Left colon (tissue), 2 donors: ENCODE results near the gene GLO1. TPM values are rescaled to one million over a fixed set of nuclear protein-coding genes. Genes with fewer than 3 reads are reported as not detected.

ENCODE experiments used
- ATAC-seq: fragments of 200-7000 bp; cut with Tn5 transposase; one replicate; pipeline ENCODE4 v1.9.1; 2020; ENCODE audit warnings: mild to moderate bottlenecking, moderate library complexity
- DNase-seq, 2 donors: peaks; one replicate each; pipeline ENCODE4 v3.0.0-alpha.2; 2020
- intact Hi-C, 2 donors: fragments of 100-400 bp; cut with DNase I in 1 of 2; cut with micrococcal nuclease in 1 of 2; formaldehyde crosslinking; loops; one replicate each; pipeline versions ENCODE4 v1.11.2 to v1.14.0; 2022; cut with DNase I, micrococcal nuclease
- long read RNA-seq: library from polyadenylated mRNA; unstranded; transcript quantifications from one replicate; pipeline ENCODE4 v2.0.0, GENCODE V29; 2021
- total RNA-seq, 2 donors: library from RNA; stranded (reverse); fragmentation: NEBNext Ultra II Directional; extraction: Animal tissue kit (Norgen Biotek cat#: 25700); gene quantifications; one replicate each; pipeline ENCODE4 v1.2.1, GENCODE V29; 2021
- donor health status: DM: no; HTN: no; CAD: no.
- donor health status: DM: yes; HTN: yes; CAD: no.

GLO1 gene
- total RNA-seq: 10 to 100 TPM; 49.4 to 58.4 TPM
- long read RNA-seq, transcript GLO1-201 (6 exons, 2,012 nt): major isoform, 73 of 75 reads
- long read RNA-seq, partial matches to known transcripts: 0 of 75 reads
- long read RNA-seq, other reads (novel, unspliced or antisense): 2 of 75 reads

- ATAC-seq (peak; percentile 99), DNase-seq (peak; percentile 97 to 98)
- intact Hi-C loops: no loop called here
Observed at GRCh38 chr6:38702558-38703397, at the start of gene GLO1. Gene GLO1 (minus strand): TSS chr6:38703145. CDS start chr6:38703054, 91 bp downstream.

GRCh38 chr6:38750968-38751615 is 48.1 kb upstream of the GLO1 start:
- intact Hi-C loops: no loop called here
- ATAC-seq: no peak
- no peak for DNase-seq

- ATAC-seq (no peak), DNase-seq (no peak)
- intact Hi-C loops: no loop called here
Observed at GRCh38 chr6:38749473-38749872, 46.5 kb upstream of the GLO1 start.

DNA sequence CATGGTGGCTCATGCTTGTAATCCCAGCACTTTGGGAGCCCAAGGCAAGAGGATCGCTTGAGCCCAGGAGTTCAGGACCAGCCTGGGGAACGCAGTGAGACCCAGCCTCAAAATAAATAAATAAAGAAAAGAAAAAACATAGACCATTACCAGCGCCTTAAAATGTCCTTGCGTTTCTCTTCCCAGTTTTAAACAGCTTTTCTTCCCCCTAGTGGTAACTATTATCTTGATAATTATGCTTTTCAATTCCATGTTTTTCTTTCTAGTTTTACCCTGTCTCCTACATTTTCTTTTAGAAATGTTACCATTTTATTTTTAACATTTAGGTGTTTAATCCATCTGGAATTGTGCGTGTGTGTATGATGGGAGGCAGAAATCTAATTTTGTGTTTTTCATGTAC is 36.6 kb upstream of the GLO1 start:
- ATAC-seq: no peak
- intact Hi-C loops: no loop called here

GRCh38 chr6:38738261-38738660 is 35.3 kb upstream of the GLO1 start:
- intact Hi-C loops: no loop called here

More for the DNA sequence above, 36.6 kb upstream of the GLO1 start:
- DNase-seq: no peak

DNA sequence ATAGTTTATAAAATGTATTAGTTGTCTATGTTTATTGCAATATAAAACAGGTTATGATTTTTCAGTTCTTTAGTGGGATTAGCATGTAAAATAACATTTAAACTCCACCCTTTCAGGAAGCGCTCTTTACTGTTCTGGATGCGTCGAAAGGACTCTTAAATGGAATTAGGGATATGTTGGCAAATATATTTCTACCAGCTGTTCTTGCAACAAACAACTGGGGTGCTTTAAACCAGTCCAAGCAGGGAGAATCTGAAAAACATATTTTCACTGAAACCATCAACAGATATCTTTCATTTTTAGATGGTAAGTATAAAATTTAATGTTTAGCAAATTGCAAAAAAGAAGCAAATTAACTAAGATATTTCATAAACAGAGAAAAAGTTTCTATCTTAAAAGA is 34.0 kb upstream of the GLO1 start:
- intact Hi-C loops: no loop called here
- DNase-seq (no peak), ATAC-seq (no peak)

More at GRCh38 chr6:38738261-38738660, 35.3 kb upstream of the GLO1 start:
- ATAC-seq: no peak
- no peak for DNase-seq

DNA sequence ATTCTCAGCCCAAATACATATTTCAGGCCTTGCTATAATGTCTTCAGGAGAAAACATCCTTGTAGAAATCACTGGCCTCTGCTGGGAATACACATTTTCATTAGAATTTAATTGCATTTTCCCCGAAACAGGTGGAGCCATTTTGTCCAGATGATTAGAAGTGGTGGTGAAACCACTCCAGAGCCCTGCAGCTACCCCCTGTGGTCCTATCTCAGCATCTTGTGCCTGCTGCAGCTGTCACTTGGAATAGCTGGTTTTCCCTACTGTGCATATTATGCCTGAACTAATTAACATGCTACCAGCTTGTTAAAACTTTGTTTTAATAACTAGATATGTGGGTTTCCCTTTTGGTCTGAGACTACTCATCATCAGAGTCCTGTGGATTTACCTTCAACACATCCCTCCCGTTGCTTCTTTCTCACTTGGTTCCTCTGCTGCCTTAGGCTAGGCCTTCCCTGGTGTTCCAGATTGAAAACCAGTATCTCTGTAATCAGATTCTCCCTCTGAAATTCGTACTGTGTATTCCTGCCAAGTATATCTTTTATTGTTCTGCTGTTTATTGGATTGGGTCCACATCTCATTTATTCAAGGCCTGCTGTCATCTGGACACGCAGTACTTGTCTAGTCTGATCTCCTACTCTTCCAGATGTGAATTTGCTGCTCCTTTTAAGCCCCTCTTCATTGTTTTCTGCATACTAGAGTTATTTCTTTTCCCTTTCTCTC is 27.4 kb upstream of the GLO1 start:
- DNase-seq (no peak), ATAC-seq (no peak)
- intact Hi-C loops: no loop called here

- intact Hi-C loops: no loop called here
- no peak for ATAC-seq
Observed at GRCh38 chr6:38728203-38728602, 25.3 kb upstream of the GLO1 start.

DNA sequence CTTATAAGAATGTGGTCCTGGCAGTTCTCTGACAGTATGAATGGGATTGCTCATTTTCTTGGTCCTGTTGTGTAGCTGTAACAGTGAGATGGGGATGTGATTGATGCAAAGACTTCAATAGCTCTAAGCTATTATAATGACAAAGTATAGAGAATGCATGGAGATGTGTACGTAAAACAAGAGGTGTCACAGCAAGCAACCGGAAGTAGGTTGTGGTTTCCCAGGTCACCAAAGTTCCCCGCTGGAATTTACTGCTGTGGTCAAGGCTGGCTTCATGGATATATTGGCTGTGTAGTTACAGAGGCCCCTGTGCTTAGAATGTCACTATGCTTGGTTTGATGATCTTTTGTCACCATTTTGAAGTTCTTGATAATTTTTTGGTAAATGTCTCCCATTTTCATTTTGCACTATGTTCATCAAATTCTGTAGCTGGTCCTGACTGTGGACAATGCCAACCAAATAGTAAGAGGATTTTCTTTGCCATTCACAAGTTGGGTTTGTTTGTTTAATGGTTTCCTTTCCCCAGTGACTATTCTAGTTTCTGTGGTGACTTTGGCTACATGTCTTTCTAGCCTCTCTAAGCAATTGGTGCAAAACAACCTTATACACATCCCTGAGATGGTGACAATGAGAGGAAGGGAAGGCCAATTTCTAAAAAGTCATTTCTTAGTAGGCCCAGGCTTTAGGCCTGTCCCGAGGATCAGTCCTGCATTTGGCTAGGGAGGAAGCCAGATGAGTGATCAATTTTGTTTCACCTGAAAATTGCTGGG is 22.7 kb upstream of the GLO1 start:
- ATAC-seq (no peak), DNase-seq (no peak)
- intact Hi-C loops: no loop called here

More at GRCh38 chr6:38728203-38728602, 25.3 kb upstream of the GLO1 start:
- no peak for DNase-seq

DNA sequence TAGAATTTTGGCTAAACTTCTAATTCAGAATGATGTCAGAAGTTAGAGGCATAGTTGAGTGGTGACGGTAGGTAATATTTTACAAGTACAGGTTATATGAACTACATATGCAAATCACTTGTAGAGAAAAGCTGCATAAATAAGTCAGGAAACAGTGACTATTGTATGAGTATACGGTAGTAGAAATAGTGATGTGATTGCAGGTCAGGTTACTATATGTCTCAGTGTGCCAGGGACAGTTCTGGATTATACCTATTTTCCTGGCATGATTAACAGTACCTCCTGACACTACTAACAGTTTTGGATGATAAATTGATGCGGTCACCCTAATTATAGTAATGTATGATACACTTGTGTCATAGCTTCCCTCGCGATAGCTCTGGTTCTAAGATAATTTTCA is 21.4 kb upstream of the GLO1 start:
- intact Hi-C loops: no loop called here
- DNase-seq (no peak), ATAC-seq (no peak)

GRCh38 chr6:38723783-38724182 is 20.8 kb upstream of the GLO1 start:
- intact Hi-C loops: no loop called here
- no peak for ATAC-seq
- no peak for DNase-seq

DNA sequence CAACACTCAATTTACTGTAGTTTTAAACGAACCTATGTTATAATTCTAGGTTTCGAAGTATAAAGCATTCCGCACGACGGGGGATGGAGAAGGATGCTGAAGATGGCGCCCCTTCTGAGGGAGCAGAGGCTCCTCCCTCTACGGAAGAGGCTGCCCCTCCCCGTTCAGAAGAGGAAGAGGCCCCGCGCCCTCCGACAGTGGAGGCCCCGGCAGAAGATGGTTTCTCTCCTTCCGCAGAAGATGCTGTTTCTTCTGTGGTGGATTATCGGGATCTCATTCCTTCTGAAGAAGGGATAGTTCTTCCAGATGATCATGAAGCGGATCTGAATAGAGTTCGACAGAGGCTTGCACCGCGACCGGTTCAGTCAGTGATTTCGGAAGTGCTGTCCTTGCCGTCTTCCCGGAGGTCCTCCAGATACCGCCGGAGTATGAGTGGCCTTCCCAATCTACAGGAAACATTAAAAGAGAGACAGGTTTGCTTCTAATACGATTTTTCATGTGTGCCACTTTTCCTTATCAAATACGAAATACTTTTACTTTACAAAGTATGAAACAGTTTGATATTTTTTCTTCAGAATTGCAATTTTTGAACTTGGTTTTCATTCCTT is 19.9 kb upstream of the GLO1 start:
- intact Hi-C loops: no loop called here
- DNase-seq: no peak

GRCh38 chr6:38722038-38722437 is 19.1 kb upstream of the GLO1 start:
- DNase-seq: no peak
- peak; percentile 82 for ATAC-seq
- intact Hi-C loops: no loop called here

More for the DNA sequence above, 19.9 kb upstream of the GLO1 start:
- no peak for ATAC-seq

DNA sequence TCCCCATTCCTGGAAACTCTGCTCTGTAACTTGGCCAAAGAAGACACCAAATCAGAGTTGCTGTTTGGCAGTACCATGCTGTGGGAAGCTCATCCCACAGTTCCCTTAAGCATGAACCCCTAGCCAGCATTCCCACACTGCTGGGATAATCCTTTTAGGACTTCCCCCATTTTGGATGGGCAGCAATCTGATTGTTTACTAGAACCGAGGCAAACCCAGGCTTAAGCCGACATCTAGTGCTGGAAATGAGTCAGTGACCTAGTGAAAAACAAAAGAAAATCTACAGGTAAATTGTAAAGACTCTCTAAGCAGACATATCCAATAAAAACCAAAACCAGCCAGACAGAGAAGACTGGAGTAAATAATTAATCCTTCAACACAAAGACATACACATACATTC is 17.4 kb upstream of the GLO1 start:
- DNase-seq (no peak), ATAC-seq (no peak)
- intact Hi-C loops: no loop called here

DNA sequence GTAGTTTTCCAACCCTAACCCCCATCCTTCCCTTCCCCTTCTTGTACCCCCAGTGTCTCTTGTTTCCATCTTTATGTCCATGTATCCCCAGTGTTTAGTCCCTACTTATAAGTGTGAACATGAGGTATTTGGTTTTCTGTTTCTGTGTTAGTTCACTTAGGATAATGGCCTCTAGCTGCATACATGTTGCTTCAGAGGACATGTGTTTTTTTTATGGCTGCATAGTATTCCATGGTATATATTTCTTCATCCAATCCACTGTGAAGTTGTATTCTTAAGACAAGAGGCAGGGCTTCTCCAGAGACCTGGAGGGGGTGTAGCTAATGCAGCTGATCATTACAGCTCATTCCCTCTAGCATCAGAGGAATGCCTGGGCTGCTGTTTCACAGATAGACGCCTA is 16.4 kb upstream of the GLO1 start:
- intact Hi-C loops: no loop called here
- DNase-seq (no peak), ATAC-seq (no peak)

DNA sequence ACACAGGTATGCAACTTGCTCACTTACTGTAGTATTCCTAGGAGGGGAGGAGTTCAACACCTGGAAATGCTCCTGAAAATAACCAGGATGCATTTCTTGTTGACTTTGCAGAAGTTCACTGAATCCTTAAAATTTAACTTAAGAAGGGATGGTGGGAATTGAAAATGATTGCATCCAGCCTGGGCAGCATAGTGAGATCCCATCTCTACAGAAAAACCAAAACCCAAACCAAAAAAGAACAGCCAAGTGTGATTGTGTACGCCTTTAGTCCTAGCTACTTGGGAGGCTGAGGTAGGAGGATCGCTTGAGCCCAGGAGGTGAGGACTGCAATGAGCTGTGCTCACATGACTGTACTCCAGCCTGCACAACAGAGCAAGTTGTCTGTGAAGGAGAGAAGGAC is 13.9 kb upstream of the GLO1 start:
- ATAC-seq (no peak), DNase-seq (no peak)
- intact Hi-C loops: no loop called here

DNA sequence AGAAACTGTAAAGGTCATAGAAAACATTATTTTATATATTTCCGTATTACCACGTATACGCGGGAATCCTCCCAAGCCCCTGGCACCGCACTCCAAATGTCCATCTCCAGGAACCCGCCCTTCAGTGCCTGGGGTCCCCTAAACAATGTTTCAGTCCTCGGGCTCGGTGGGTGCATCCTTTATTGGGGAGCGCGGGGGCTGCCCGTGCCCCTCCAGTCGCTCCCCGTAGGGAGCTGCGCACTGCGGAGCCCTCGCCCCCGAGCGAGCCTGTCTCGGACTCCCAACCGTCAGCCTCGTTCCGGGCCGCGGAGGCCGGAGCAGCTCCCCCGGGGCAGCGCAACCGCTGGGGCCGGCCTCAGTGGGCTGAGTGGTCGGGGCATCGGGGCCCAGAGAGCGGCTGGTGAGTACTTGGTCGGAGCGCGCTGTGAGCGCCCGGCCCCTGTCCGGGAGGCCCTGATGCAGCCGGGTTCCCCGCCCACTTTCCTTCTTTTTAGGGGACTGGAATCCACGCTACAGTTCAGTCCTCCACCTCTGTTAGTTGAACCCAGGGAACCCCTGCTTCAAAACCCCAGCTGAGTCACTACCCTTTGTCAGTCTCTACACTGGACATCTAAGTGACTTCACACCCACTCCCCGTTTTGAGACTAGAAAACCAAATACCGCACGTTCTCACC is 12.2 kb upstream of the GLO1 start, which contains the start of gene DNAH8:
DNAH8 (plus strand) TSS at position 296 of the 674 bp plus-strand sequence. CDS start 7,499 bp downstream, outside the sequence.
- intact Hi-C loops: no loop called here
- ATAC-seq: no peak
- no peak for DNase-seq
